Motor neuron (in vitro differentiated cells): Measurements from ENCODE around the gene C10orf90. TPM values are rescaled to one million over a fixed set of nuclear protein-coding genes. Genes with fewer than 3 reads are reported as not detected.

ENCODE experiments used
- ATAC-seq, 8 experiments: fragments of 200-7000 bp; cut with Tn5 transposase; replicated peaks in 6 of 8; 2 replicates each; pipeline ENCODE4 v1.8.0; 2021; ENCODE audit warnings: mild to moderate bottlenecking in 8 of 8, moderate library complexity in 8 of 8
- H3K27ac ChIP-seq, 2 donors: fragments of 250-450 bp; sonication (Bioruptor Pico); 2 replicates each; pipeline ENCODE4 v1.9.0; 2021; ENCODE audit warnings: antibody characterized with exemption in 2 of 2, mild to moderate bottlenecking in 2 of 2, moderate library complexity in 1 of 2
- H3K4me1 ChIP-seq, 2 donors: fragments of 250-450 bp; sonication (Bioruptor Pico); replicated peaks in 1 of 2; 2 replicates each; pipeline ENCODE4 v1.6.1; 2021; ENCODE audit warnings: antibody characterized with exemption in 2 of 2, mild to moderate bottlenecking in 2 of 2, moderate library complexity in 1 of 2
- H3K4me3 ChIP-seq, 5 donors: fragments of 250-450 bp; sonication (Bioruptor Pico); 2 replicates each; pipeline ENCODE4 v1.9.0; 2021; ENCODE audit warnings: antibody characterized with exemption in 5 of 5, mild to moderate bottlenecking in 5 of 5, moderate library complexity in 4 of 5
- WGBS, 10 experiments: fragments of 450-650 bp; shearing (Covaris generic); methylation state at CpG; one replicate each; pipeline ENCODE4 v1.0.0; 2022; 5-methylcytosine and 5-hydroxymethylcytosine counted together
- in situ Hi-C, 9 experiments: fragments of 400-800 bp; cut with MboI; loops; one replicate each; pipeline ENCODE4 v1.15.0; 2021; ENCODE audit warnings: low sequenced_read_pairs in 9 of 9, low pct_unique_long_range_greater_than_20kb in 2 of 9; ENCODE audit not compliant: unreplicated experiment in 9 of 9
- total RNA-seq, 8 experiments: library from RNA; unstranded; fragments of 300-600 nt; gene quantifications; 2 replicates each; pipeline versions ENCODE4 v1.2.3 to v1.2.4, GENCODE V29; 2022

C10orf90 gene
- total RNA-seq, result under 1 TPM; 0.05 to 0.36 (median 0.23) TPM

GRCh38 chr10:126670056-126670894 is at the start of gene C10orf90:
C10orf90 (minus strand) TSS chr10:126670693; CDS start chr10:126670480, 213 bp downstream.
- in situ Hi-C loops, result no loop called here
- peak in 5 of 8 experiments; percentile 19 to 60 (median 36) for ATAC-seq

GRCh38 chr10:126716366-126716765 is 45.9 kb upstream of the C10orf90 start:
- Histone ChIP-seq H3K4me1 (no peaks in the 10 kb centered on the region), H3K27ac (no peak overlapping the region), H3K4me3 (no peak overlapping the region)
- in situ Hi-C loops, result no loop called here
- no peak for ATAC-seq
- WGBS, 10 experiments, result 0 to 100% (median 67%) methylated on average over 1 of the region's 1 CpG; no CpG with 5 or more reads in 7 of the 10 experiments

More at GRCh38 chr10:126670056-126670894, at the start of gene C10orf90:
- 57 to 100% (median 77%) methylated on average over 3 to 11 of the region's 12 CpGs for WGBS, 10 experiments
- peaks cover 0 to 15% of the 10 kb centered on the region in 2 donors for H3K4me1 ChIP-seq
- no peak within 1 kb of the TSS for H3K4me3 ChIP-seq
- H3K27ac ChIP-seq, result peak within 1 kb of the TSS in 1 of 2 donors; percentile 54

DNA sequence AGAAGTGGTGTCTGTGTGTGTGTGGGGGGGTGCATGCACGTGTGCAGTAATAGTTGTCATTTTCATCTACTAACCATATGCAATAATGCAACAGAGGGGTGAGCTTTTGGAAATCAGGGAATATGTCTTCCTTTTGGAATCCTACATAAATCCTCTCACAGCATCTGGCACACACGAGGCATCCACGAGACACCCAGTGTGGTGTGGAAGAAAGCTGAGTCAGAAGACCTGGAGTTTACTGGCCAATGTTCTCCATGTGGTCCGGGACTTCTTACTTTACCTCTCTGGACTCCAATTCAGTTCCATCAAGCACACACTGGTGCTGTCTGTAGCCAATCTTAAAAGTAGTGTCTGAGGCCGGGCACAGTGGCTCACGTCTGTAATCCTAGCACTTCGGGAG is 43.1 kb upstream of the C10orf90 start:
- Histone ChIP-seq H3K4me1 (no peaks in the 10 kb centered on the region), H3K4me3 (no peak overlapping the region), H3K27ac (no peak overlapping the region)
- 17 to 95% (median 67%) methylated on average over 1 to 4 of the region's 7 CpGs; no CpG with 5 or more reads in 3 of the 10 experiments for WGBS, 10 experiments
- ATAC-seq, result peak in 3 of 8 experiments; percentile 29 to 75 (median 46)
- in situ Hi-C loops, result no loop called here

DNA sequence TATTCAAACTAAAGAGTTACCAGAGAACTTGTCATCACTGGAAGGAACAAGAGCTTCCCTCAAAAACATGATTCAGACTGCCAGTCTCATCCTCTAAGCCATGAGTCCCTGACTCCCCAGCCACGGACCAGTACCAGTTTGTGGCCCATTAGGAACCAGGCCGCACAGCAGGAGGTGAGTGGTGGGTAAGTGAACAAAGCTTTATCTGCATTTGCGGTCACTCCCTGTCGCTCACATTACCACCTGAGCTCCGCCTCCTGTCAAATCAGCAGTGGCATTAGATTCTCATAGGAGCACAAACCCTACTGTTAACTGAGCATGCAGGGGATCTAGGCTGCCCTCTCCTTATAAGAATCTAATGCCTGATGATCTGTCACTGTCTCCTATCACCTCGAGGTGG is 42.2 kb upstream of the C10orf90 start:
- H3K4me3 ChIP-seq, result no peak overlapping the region
- ATAC-seq, result no peak
- in situ Hi-C loops, result no loop called here
- 0 to 79% (median 45%) methylated on average over 1 to 6 of the region's 6 CpGs; no CpG with 5 or more reads in 2 of the 10 experiments for WGBS, 10 experiments
- H3K27ac ChIP-seq, result no peak overlapping the region
- peaks cover 2 to 5% of the 10 kb centered on the region in 2 donors for H3K4me1 ChIP-seq

GRCh38 chr10:126705951-126706565 is 35.6 kb upstream of the C10orf90 start:
- H3K27ac ChIP-seq, result no peak overlapping the region
- no peak overlapping the region for H3K4me3 ChIP-seq
- in situ Hi-C loops, result no loop called here
- 0 to 100% (median 60%) methylated on average over 1 to 3 of the region's 3 CpGs; no CpG with 5 or more reads in 3 of the 10 experiments for WGBS, 10 experiments
- H3K4me1 ChIP-seq, result peaks cover 7 to 14% of the 10 kb centered on the region in 2 donors
- ATAC-seq, result no peak

DNA sequence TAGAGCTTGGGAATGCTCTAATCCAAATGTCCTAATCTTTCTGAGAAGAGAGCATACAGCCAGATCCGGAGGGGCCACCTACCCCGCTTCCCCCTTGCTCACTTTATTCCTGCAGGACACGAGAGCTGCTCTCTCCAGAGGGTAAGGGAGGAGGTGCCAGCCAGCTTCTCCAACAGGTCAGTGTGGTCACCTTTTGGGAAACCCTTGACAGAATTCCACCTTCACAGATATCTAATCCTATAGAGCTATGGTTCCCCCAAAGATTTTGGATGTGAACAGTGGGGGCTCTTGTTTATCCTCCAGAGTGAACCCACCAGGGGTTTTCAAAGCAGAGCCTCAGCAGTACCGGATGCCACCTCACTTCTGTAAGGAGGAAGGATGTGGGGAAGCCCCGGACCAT is 34.6 kb upstream of the C10orf90 start:
- no peak for ATAC-seq
- Histone ChIP-seq H3K4me3 (no peak overlapping the region), H3K27ac (no peak overlapping the region), H3K4me1 (peaks cover 7 to 14% of the 10 kb centered on the region in 2 donors)
- in situ Hi-C loops, result no loop called here
- 40 to 100% (median 72%) methylated on average over 1 to 3 of the region's 5 CpGs; no CpG with 5 or more reads in 4 of the 10 experiments for WGBS, 10 experiments

DNA sequence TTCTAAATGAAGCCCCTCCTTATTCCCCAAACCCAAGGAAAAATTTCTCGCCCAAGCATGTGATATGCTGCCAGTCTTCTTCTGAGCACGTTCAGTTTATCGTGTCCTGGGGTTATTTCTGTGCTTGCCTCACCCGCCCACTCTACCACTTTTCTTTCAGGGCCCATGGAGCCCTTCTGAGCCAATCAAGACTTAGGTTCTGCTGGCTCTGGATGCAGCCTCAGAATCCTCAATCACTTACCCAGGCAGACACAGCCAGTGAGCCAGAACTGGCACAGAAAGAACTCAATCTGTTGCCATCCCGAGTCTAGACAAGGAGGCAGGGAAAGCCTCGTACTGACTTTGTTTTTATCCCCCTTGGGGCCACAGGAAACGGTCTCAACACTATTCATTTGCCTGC is 34.2 kb upstream of the C10orf90 start:
- H3K4me3 ChIP-seq, result no peak overlapping the region
- in situ Hi-C loops, result no loop called here
- no peak overlapping the region for H3K27ac ChIP-seq
- WGBS, 10 experiments, result 28 to 73% (median 67%) methylated on average over 1 to 6 of the region's 7 CpGs; no CpG with 5 or more reads in 1 of the 10 experiments
- peaks cover 7 to 14% of the 10 kb centered on the region in 2 donors for H3K4me1 ChIP-seq
- no peak for ATAC-seq

GRCh38 chr10:126702181-126702580 is 31.7 kb upstream of the C10orf90 start:
- Histone ChIP-seq H3K27ac (no peak overlapping the region), H3K4me3 (no peak overlapping the region), H3K4me1 (peaks cover 4 to 6% of the 10 kb centered on the region in 2 donors)
- WGBS, 10 experiments, result 0 to 100% (median 50%) methylated on average over 1 to 3 of the region's 3 CpGs; no CpG with 5 or more reads in 5 of the 10 experiments
- in situ Hi-C loops, result no loop called here
- peak in 1 of 8 experiments; percentile 18 for ATAC-seq

GRCh38 chr10:126701526-126701925 is 31.0 kb upstream of the C10orf90 start:
- Histone ChIP-seq H3K4me1 (peaks cover 2 to 5% of the 10 kb centered on the region in 2 donors), H3K27ac (no peak overlapping the region), H3K4me3 (no peak overlapping the region)
- in situ Hi-C loops, result no loop called here
- no peak for ATAC-seq
- WGBS, 10 experiments, result 0 to 83% (median 50%) methylated on average over 1 to 2 of the region's 2 CpGs; no CpG with 5 or more reads in 5 of the 10 experiments

- H3K27ac ChIP-seq, result no peak overlapping the region
- no peak overlapping the region for H3K4me3 ChIP-seq
- ATAC-seq, result peak; percentile 16 to 64 (median 53)
- 38 to 83% (median 50%) methylated on average over 1 of the region's 1 CpG; no CpG with 5 or more reads in 5 of the 10 experiments for WGBS, 10 experiments
- H3K4me1 ChIP-seq, result peaks cover 10 to 14% of the 10 kb centered on the region in 2 donors
- in situ Hi-C loops, result no loop called here
Measured at GRCh38 chr10:126696684-126697083, 26.2 kb upstream of the C10orf90 start.

DNA sequence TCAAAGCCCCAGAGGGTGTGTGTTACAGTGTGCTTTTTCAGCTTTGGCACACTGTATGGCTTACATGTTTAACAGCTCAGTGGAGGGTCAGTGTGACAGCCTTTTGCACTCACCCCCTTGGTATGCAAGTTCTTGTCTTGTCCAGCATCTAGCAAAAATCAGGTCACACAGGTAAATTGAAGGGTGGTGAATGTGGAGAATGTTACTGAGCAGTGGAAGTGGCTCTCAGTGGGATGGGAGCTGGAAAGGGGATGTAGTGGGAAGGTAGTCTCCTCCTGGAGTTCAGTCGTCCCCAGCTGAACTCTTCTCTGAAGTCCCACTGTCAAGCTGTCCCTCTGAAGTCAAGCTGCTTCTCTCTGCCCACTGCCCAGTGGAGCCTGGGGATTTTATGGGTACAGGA is 21.0 kb upstream of the C10orf90 start:
- in situ Hi-C loops, result no loop called here
- H3K4me1 ChIP-seq, result peaks cover 16 to 22% of the 10 kb centered on the region in 2 donors
- WGBS, 10 experiments, result no CpG with 5 or more reads among the region's 1 CpG
- no peak overlapping the region for H3K27ac ChIP-seq
- no peak for ATAC-seq
- H3K4me3 ChIP-seq, result no peak overlapping the region

GRCh38 chr10:126690534-126690933 is 20.0 kb upstream of the C10orf90 start:
- Histone ChIP-seq H3K4me1 (peaks cover 13 to 17% of the 10 kb centered on the region in 2 donors), H3K4me3 (no peak overlapping the region), H3K27ac (no peak overlapping the region)
- in situ Hi-C loops, result no loop called here
- peak in 3 of 8 experiments; percentile 64 to 81 (median 69) for ATAC-seq
- WGBS, 10 experiments, result 20 to 63% (median 26%) methylated on average over 1 to 2 of the region's 2 CpGs; no CpG with 5 or more reads in 2 of the 10 experiments

- peaks cover 9 to 15% of the 10 kb centered on the region in 2 donors for H3K4me1 ChIP-seq
- in situ Hi-C loops, result no loop called here
- WGBS, 10 experiments, result 69 to 100% (median 86%) methylated on average over 2 of the region's 4 CpGs; no CpG with 5 or more reads in 6 of the 10 experiments
- no peak overlapping the region for H3K4me3 ChIP-seq
- H3K27ac ChIP-seq, result no peak overlapping the region
- ATAC-seq, result no peak
Measured at GRCh38 chr10:126689461-126689994, 19.0 kb upstream of the C10orf90 start.
